K562 (cell line): ENCODE data around the gene SLC16A4. TPM values are rescaled to one million over a fixed set of nuclear protein-coding genes. Genes with fewer than 3 reads are reported as not detected.

Experiments
- BCOR ChIP-seq: fragments of 450-650 bp; IDR thresholded peaks from 2 replicates; pipeline ENCODE4 v1.6.1; 2016
- CBX1 ChIP-seq: sonication (generic); IDR thresholded peaks from 2 replicates; pipeline ENCODE4 v1.6.1; 2016; ENCODE audit warnings: antibody characterized with exemption, low read depth, mild to moderate bottlenecking
- CC2D1A ChIP-seq: fragments of 450-650 bp; IDR thresholded peaks from 2 replicates; pipeline ENCODE4 v1.6.1; 2017; ENCODE audit warnings: mild to moderate bottlenecking
- FOXJ2 ChIP-seq: fragments of 200-800 bp; sonication (Bioruptor generic); IDR thresholded peaks from 2 replicates; pipeline ENCODE4 v1.6.1; 2016; ENCODE audit warnings: missing genetic modification characterization, missing compliant biosample characterization
- GABPB2 ChIP-seq: fragments of 250-450 bp; sonication (Bioruptor Pico); conservative IDR thresholded peaks from 2 replicates; pipeline ENCODE4 v1.5.1; 2021; ENCODE audit warnings: mild to moderate bottlenecking
- HCFC1 ChIP-seq: IDR thresholded peaks from 2 replicates; pipeline ENCODE4 v1.6.1; 2012; ENCODE audit warnings: low read depth, low read length, improper control_type of control experiment
- KAT7 ChIP-seq: sonication (generic); formaldehyde crosslinking; IDR thresholded peaks from 2 replicates; pipeline ENCODE4 v1.8.0; 2022; ENCODE audit warnings: missing genetic modification reagents, mild to moderate bottlenecking, borderline replicate concordance
- NRF1 ChIP-seq, 2 experiments: fragments of 450-650 bp; IDR thresholded peaks in 1 of 2; conservative IDR thresholded peaks in 1 of 2; 2 replicates each; pipeline ENCODE4 v1.6.1; 2014; ENCODE audit warnings: mild to moderate bottlenecking in 2 of 2
- RBM25 ChIP-seq: fragments of 200-400 bp; formaldehyde crosslinking; IDR thresholded peaks from 2 replicates; pipeline ENCODE4 v1.6.1; 2018; ENCODE audit warnings: low read length, low read depth, moderate library complexity; ENCODE audit not compliant: severe bottlenecking
- RFX1 ChIP-seq: fragments of 450-650 bp; IDR thresholded peaks from 2 replicates; pipeline ENCODE4 v1.6.1; 2016; ENCODE audit warnings: mild to moderate bottlenecking, moderate library complexity
- YY1 ChIP-seq, 3 experiments: IDR thresholded peaks; 2 replicates each; pipeline ENCODE4 v1.6.1; 2011; ENCODE audit warnings: low read length in 2 of 3, mild to moderate bottlenecking in 2 of 3, moderate library complexity in 2 of 3, borderline replicate concordance in 1 of 3, control low read depth in 1 of 3, low read depth in 1 of 3; ENCODE audit not compliant: insufficient read depth in 3 of 3, insufficient replicate concordance in 2 of 3, control insufficient read depth in 1 of 3, insufficient read length in 1 of 3; ENCODE audit errors: extremely low read depth in 1 of 3
- ZNF589 ChIP-seq: fragments of 200-800 bp; sonication (Bioruptor generic); IDR thresholded peaks from 2 replicates; pipeline ENCODE4 v1.6.1; 2016; ENCODE audit warnings: low read depth, missing genetic modification characterization, missing compliant biosample characterization
- ZNF76 ChIP-seq: fragments of 250-450 bp; sonication (Bioruptor Pico); IDR thresholded peaks from 2 replicates; pipeline ENCODE4 v1.4.0; 2020; ENCODE audit warnings: mild to moderate bottlenecking, moderate library complexity, borderline replicate concordance
- ZNF778 ChIP-seq: fragments of 450-650 bp; formaldehyde crosslinking; IDR thresholded peaks from 2 replicates; pipeline ENCODE4 v1.4.0; 2020; ENCODE audit warnings: mild to moderate bottlenecking, moderate library complexity
- ZSCAN32 ChIP-seq: fragments of 450-650 bp; formaldehyde crosslinking; IDR thresholded peaks from 2 replicates; pipeline ENCODE4 v1.4.0; 2020; ENCODE audit warnings: mild to moderate bottlenecking, moderate library complexity
- polyA plus RNA-seq, 8 experiments: library from polyadenylated mRNA; depleted of rRNA in 4 of 8; stranded (reverse) in 5 of 8; unstranded in 3 of 8; fragments of >200 nt; fragmentation: Nextera tagmentation in 2 of 8; fragmentation: Illumina TruSeq in 1 of 8; extraction: Ambion mirVana in 2 of 8; extraction: Trizol in 1 of 8; gene quantifications; 2 replicates each; pipeline versions ENCODE4 v1.2.1 to v1.2.3, GENCODE V29; 2011 to 2014; ENCODE audit warnings: inconsistent platforms in 1 of 8, missing spikeins in 1 of 8
- total RNA-seq, 7 experiments: library from RNA; depleted of rRNA in 6 of 7; stranded (reverse); fragments of >200 nt in 6 of 7; fragmentation: Illumina TruSeq in 2 of 7; extraction: Trizol in 2 of 7; gene quantifications; 2 replicates each; pipeline versions ENCODE4 v1.2.1 to v1.2.3, GENCODE V29; 2011 to 2021; ENCODE audit warnings: low replicate concordance in 1 of 7
- TF ChIP-seq, protein P1 (sequence below): sonication (generic); formaldehyde crosslinking; IDR thresholded peaks from 2 replicates; pipeline ENCODE4 v1.8.0; 2022; ENCODE audit warnings: mild to moderate bottlenecking, missing genetic modification reagents
- TF ChIP-seq, protein P2 (sequence below): fragments of 200-800 bp; sonication (Bioruptor generic); IDR thresholded peaks from 2 replicates; pipeline ENCODE4 v1.6.1; 2016; ENCODE audit warnings: missing genetic modification characterization, missing compliant biosample characterization
- TF ChIP-seq, protein P3 (sequence below): IDR thresholded peaks from 2 replicates; pipeline ENCODE4 v1.6.1; 2012; ENCODE audit warnings: low read depth, low read length, improper control_type of control experiment, borderline replicate concordance
- TF ChIP-seq, protein P4 (sequence below): IDR thresholded peaks from 3 replicates; pipeline ENCODE4 v1.6.1; 2011; ENCODE audit warnings: borderline replicate concordance, mild to moderate bottlenecking; ENCODE audit not compliant: insufficient read length, insufficient read depth

SLC16A4 gene
- total and polyA plus RNA-seq, 9 of the 15 experiments (the other 6 are each of a cell fraction or from before 2014, with no cell fraction given): 0.04 to 0.31 (median 0.18) TPM; not detected in 1

DNA sequence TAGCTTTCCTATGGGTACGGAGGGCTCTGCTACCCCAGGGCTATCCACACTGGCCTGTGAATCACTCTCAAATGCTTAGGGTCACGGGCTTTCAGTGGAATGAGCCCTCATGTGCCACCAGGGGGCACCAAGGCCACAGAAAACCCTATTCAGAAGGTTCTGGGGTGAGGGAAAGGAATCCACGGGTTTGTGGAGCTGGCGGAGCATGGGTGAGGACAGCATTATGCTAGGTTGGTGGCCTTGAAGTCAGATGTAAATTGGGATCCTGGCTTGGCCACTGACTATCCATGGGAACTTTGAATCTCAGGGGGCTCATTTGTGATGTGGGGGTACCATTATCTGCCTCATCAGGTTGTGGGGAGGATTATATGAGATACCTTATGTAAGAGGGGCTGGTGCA lies 21.8 kb upstream of the SLC16A4 start (continued):
- TF ChIP-seq ZNF778 (CRISPR knock-in tag) (no peak), NRF1 (conservative IDR thresholded peaks at IDR 0.05 in 1 of 2, IDR thresholded peaks at IDR 0.05 in 1 of 2) (peak; percentile 19 to 32; a peak in 3 of 4 replicates), ZNF589 (CRISPR knock-in tag) (0 out of 2 replicates have a peak, but pooled peaks have one; percentile 35), CC2D1A (peak; percentile 87), RFX1 (no peak), FOXJ2 (tag) (no peak), RBM25 (no peak), HCFC1 (0 out of 2 replicates have a peak, but pooled peaks have one; percentile 31), KAT7 (0 out of 2 replicates have a peak, but pooled peaks have one; percentile 49), YY1 (IDR thresholded peaks at IDR 0.05; ENCODE audit: borderline replicate concordance in 1 of 3, control insufficient read depth in 1 of 3, extremely low read depth in 1 of 3, insufficient read depth in 3 of 3, insufficient read length in 1 of 3, insufficient replicate concordance in 2 of 3, low read depth in 1 of 3, low read length in 2 of 3) (no peak), BCOR (no peak), CBX1 (no peak), ZSCAN32 (CRISPR knock-in tag) (peak; percentile 79), GABPB2 (no peak), ZNF76 (CRISPR knock-in tag) (no peak)
- TF ChIP-seq, protein P1, sequence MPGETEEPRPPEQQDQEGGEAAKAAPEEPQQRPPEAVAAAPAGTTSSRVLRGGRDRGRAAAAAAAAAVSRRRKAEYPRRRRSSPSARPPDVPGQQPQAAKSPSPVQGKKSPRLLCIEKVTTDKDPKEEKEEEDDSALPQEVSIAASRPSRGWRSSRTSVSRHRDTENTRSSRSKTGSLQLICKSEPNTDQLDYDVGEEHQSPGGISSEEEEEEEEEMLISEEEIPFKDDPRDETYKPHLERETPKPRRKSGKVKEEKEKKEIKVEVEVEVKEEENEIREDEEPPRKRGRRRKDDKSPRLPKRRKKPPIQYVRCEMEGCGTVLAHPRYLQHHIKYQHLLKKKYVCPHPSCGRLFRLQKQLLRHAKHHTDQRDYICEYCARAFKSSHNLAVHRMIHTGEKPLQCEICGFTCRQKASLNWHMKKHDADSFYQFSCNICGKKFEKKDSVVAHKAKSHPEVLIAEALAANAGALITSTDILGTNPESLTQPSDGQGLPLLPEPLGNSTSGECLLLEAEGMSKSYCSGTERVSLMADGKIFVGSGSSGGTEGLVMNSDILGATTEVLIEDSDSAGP (CRISPR knock-in tag): no peak
- TF ChIP-seq, protein P2, sequence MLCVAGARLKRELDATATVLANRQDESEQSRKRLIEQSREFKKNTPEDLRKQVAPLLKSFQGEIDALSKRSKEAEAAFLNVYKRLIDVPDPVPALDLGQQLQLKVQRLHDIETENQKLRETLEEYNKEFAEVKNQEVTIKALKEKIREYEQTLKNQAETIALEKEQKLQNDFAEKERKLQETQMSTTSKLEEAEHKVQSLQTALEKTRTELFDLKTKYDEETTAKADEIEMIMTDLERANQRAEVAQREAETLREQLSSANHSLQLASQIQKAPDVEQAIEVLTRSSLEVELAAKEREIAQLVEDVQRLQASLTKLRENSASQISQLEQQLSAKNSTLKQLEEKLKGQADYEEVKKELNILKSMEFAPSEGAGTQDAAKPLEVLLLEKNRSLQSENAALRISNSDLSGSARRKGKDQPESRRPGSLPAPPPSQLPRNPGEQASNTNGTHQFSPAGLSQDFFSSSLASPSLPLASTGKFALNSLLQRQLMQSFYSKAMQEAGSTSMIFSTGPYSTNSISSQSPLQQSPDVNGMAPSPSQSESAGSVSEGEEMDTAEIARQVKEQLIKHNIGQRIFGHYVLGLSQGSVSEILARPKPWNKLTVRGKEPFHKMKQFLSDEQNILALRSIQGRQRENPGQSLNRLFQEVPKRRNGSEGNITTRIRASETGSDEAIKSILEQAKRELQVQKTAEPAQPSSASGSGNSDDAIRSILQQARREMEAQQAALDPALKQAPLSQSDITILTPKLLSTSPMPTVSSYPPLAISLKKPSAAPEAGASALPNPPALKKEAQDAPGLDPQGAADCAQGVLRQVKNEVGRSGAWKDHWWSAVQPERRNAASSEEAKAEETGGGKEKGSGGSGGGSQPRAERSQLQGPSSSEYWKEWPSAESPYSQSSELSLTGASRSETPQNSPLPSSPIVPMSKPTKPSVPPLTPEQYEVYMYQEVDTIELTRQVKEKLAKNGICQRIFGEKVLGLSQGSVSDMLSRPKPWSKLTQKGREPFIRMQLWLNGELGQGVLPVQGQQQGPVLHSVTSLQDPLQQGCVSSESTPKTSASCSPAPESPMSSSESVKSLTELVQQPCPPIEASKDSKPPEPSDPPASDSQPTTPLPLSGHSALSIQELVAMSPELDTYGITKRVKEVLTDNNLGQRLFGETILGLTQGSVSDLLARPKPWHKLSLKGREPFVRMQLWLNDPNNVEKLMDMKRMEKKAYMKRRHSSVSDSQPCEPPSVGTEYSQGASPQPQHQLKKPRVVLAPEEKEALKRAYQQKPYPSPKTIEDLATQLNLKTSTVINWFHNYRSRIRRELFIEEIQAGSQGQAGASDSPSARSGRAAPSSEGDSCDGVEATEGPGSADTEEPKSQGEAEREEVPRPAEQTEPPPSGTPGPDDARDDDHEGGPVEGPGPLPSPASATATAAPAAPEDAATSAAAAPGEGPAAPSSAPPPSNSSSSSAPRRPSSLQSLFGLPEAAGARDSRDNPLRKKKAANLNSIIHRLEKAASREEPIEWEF (CRISPR knock-in tag): no peak
- TF ChIP-seq, protein P3, sequence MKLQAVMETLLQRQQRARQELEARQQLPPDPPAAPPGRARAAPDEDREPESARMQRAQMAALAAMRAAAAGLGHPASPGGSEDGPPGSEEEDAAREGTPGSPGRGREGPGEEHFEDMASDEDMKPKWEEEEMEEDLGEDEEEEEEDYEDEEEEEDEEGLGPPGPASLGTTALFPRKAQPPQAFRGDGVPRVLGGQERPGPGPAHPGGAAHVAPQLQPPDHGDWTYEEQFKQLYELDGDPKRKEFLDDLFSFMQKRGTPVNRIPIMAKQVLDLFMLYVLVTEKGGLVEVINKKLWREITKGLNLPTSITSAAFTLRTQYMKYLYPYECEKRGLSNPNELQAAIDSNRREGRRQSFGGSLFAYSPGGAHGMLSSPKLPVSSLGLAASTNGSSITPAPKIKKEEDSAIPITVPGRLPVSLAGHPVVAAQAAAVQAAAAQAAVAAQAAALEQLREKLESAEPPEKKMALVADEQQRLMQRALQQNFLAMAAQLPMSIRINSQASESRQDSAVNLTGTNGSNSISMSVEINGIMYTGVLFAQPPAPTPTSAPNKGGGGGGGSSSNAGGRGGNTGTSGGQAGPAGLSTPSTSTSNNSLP: 0 out of 2 replicates have a peak, but pooled peaks have one; percentile 46
- TF ChIP-seq, protein P4, sequence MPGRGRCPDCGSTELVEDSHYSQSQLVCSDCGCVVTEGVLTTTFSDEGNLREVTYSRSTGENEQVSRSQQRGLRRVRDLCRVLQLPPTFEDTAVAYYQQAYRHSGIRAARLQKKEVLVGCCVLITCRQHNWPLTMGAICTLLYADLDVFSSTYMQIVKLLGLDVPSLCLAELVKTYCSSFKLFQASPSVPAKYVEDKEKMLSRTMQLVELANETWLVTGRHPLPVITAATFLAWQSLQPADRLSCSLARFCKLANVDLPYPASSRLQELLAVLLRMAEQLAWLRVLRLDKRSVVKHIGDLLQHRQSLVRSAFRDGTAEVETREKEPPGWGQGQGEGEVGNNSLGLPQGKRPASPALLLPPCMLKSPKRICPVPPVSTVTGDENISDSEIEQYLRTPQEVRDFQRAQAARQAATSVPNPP: no peak
